Peyer's patch (tissue), 4 donors: Measurements from ENCODE around the gene INPP5B.

ENCODE experiments used
- CTCF ChIP-seq, 6 experiments: fragments of 450-650 bp in 4 of 6; fragments of 200-600 bp in 2 of 6; sonication (generic) in 1 of 6; IDR thresholded peaks; one replicate each; pipeline ENCODE4 v1.5.1; 2017 to 2019; ENCODE audit warnings: antibody characterized with exemption in 6 of 6, mild to moderate bottlenecking in 3 of 6, moderate library complexity in 1 of 6
- POLR2A ChIP-seq, 2 donors: fragments of 450-650 bp; IDR thresholded peaks; one replicate each; pipeline ENCODE4 v1.5.1; 2017; ENCODE audit warnings: antibody characterized with exemption in 2 of 2, mild to moderate bottlenecking in 2 of 2, moderate library complexity in 2 of 2

GRCh38 chr1:37948166-37948565 is 1.3 kb upstream of the INPP5B start:
- TF ChIP-seq CTCF (IDR thresholded peaks at IDR 0.05) (no peak), POLR2A (IDR thresholded peaks at IDR 0.05) (no peak)
